ENCODE results near the gene TTC7B.

Gene TTC7B

GRCh38 chr14:90693413-90693812 lies 122.8 kb downstream of the TTC7B start:
- H3K27ac ChIP-seq (ENCODE audit: low read length): no peak overlapping the region
- H3K36me3 ChIP-seq (ENCODE audit: control insufficient read depth, low read depth, low read length): no peaks in the 10 kb centered on the region
- peaks cover 3% of the 10 kb centered on the region for H3K4me1 ChIP-seq (ENCODE audit: control insufficient read depth, low read depth, low read length)
- H3K9ac ChIP-seq (ENCODE audit: low read length): no peak overlapping the region
- H3K4me3 ChIP-seq (ENCODE audit: low read length): no peak overlapping the region
- no peaks in the 10 kb centered on the region for H3K27me3 ChIP-seq (ENCODE audit: control insufficient read depth, insufficient read depth, low read length)
- no peaks in the 10 kb centered on the region for H3K9me3 ChIP-seq (ENCODE audit: control insufficient read depth, low read depth, low read length)

GRCh38 chr14:90692826-90693225 lies 123.4 kb downstream of the TTC7B start:
- Histone ChIP-seq H3K9me3 (ENCODE audit: control insufficient read depth, low read depth, low read length) (no peaks in the 10 kb centered on the region), H3K4me3 (ENCODE audit: low read length) (no peak overlapping the region), H3K27ac (ENCODE audit: low read length) (no peak overlapping the region), H3K27me3 (ENCODE audit: control insufficient read depth, insufficient read depth, low read length) (no peaks in the 10 kb centered on the region), H3K36me3 (ENCODE audit: control insufficient read depth, low read depth, low read length) (no peaks in the 10 kb centered on the region), H3K4me1 (ENCODE audit: control insufficient read depth, low read depth, low read length) (peaks cover 2% of the 10 kb centered on the region), H3K9ac (ENCODE audit: low read length) (no peak overlapping the region)

- Histone ChIP-seq H3K27me3 (ENCODE audit: control insufficient read depth, insufficient read depth, low read length) (no peaks in the 10 kb centered on the region), H3K36me3 (ENCODE audit: control insufficient read depth, low read depth, low read length) (no peaks in the 10 kb centered on the region), H3K27ac (ENCODE audit: low read length) (no peak overlapping the region), H3K4me3 (ENCODE audit: low read length) (no peak overlapping the region), H3K4me1 (ENCODE audit: control insufficient read depth, low read depth, low read length) (no peaks in the 10 kb centered on the region), H3K9ac (ENCODE audit: low read length) (no peak overlapping the region), H3K9me3 (ENCODE audit: control insufficient read depth, low read depth, low read length) (no peaks in the 10 kb centered on the region)
Measured at GRCh38 chr14:90692061-90692460, 124.2 kb downstream of the TTC7B start.

GRCh38 chr14:90691627-90692026 lies 124.6 kb downstream of the TTC7B start:
- no peak overlapping the region for H3K9ac ChIP-seq (ENCODE audit: low read length)
- H3K27ac ChIP-seq (ENCODE audit: low read length): no peak overlapping the region
- H3K9me3 ChIP-seq (ENCODE audit: control insufficient read depth, low read depth, low read length): no peaks in the 10 kb centered on the region
- no peak overlapping the region for H3K4me3 ChIP-seq (ENCODE audit: low read length)
- H3K27me3 ChIP-seq (ENCODE audit: control insufficient read depth, insufficient read depth, low read length): no peaks in the 10 kb centered on the region
- no peaks in the 10 kb centered on the region for H3K4me1 ChIP-seq (ENCODE audit: control insufficient read depth, low read depth, low read length)
- H3K36me3 ChIP-seq (ENCODE audit: control insufficient read depth, low read depth, low read length): no peaks in the 10 kb centered on the region

- peaks cover 7% of the 10 kb centered on the region for H3K4me1 ChIP-seq (ENCODE audit: control insufficient read depth, low read depth, low read length)
- no peak overlapping the region for H3K27ac ChIP-seq (ENCODE audit: low read length)
- H3K27me3 ChIP-seq (ENCODE audit: control insufficient read depth, insufficient read depth, low read length): no peaks in the 10 kb centered on the region
- H3K9me3 ChIP-seq (ENCODE audit: control insufficient read depth, low read depth, low read length): no peaks in the 10 kb centered on the region
- H3K36me3 ChIP-seq (ENCODE audit: control insufficient read depth, low read depth, low read length): no peaks in the 10 kb centered on the region
- H3K9ac ChIP-seq (ENCODE audit: low read length): no peak overlapping the region
- H3K4me3 ChIP-seq (ENCODE audit: low read length): no peak overlapping the region
Measured at GRCh38 chr14:90687680-90688079, 128.6 kb downstream of the TTC7B start.

GRCh38 chr14:90682615-90683014 lies 133.6 kb downstream of the TTC7B start:
- Histone ChIP-seq H3K27me3 (ENCODE audit: control insufficient read depth, insufficient read depth, low read length) (no peaks in the 10 kb centered on the region), H3K27ac (ENCODE audit: low read length) (no peak overlapping the region), H3K4me3 (ENCODE audit: low read length) (no peak overlapping the region), H3K36me3 (ENCODE audit: control insufficient read depth, low read depth, low read length) (no peaks in the 10 kb centered on the region), H3K4me1 (ENCODE audit: control insufficient read depth, low read depth, low read length) (peaks cover 7% of the 10 kb centered on the region), H3K9ac (ENCODE audit: low read length) (no peak overlapping the region), H3K9me3 (ENCODE audit: control insufficient read depth, low read depth, low read length) (no peaks in the 10 kb centered on the region)

GRCh38 chr14:90681929-90682328 lies 134.3 kb downstream of the TTC7B start:
- no peak overlapping the region for H3K4me3 ChIP-seq (ENCODE audit: low read length)
- H3K4me1 ChIP-seq (ENCODE audit: control insufficient read depth, low read depth, low read length): peaks cover 7% of the 10 kb centered on the region
- no peak overlapping the region for H3K9ac ChIP-seq (ENCODE audit: low read length)
- no peaks in the 10 kb centered on the region for H3K9me3 ChIP-seq (ENCODE audit: control insufficient read depth, low read depth, low read length)
- no peaks in the 10 kb centered on the region for H3K36me3 ChIP-seq (ENCODE audit: control insufficient read depth, low read depth, low read length)
- no peak overlapping the region for H3K27ac ChIP-seq (ENCODE audit: low read length)
- no peaks in the 10 kb centered on the region for H3K27me3 ChIP-seq (ENCODE audit: control insufficient read depth, insufficient read depth, low read length)

GRCh38 chr14:90678846-90679362 lies 137.3 kb downstream of the TTC7B start:
- no peaks in the 10 kb centered on the region for H3K4me1 ChIP-seq (ENCODE audit: control insufficient read depth, low read depth, low read length)

GRCh38 chr14:90678420-90678819 lies 137.8 kb downstream of the TTC7B start:
- Histone ChIP-seq H3K9me3 (ENCODE audit: control insufficient read depth, low read depth, low read length) (no peaks in the 10 kb centered on the region), H3K36me3 (ENCODE audit: control insufficient read depth, low read depth, low read length) (no peaks in the 10 kb centered on the region), H3K27me3 (ENCODE audit: control insufficient read depth, insufficient read depth, low read length) (no peaks in the 10 kb centered on the region), H3K4me1 (ENCODE audit: control insufficient read depth, low read depth, low read length) (no peaks in the 10 kb centered on the region), H3K9ac (ENCODE audit: low read length) (no peak overlapping the region), H3K4me3 (ENCODE audit: low read length) (no peak overlapping the region), H3K27ac (ENCODE audit: low read length) (no peak overlapping the region)

More at GRCh38 chr14:90678846-90679362, 137.3 kb downstream of the TTC7B start:
- H3K27ac ChIP-seq (ENCODE audit: low read length): no peak overlapping the region
- no peaks in the 10 kb centered on the region for H3K27me3 ChIP-seq (ENCODE audit: control insufficient read depth, insufficient read depth, low read length)
- no peaks in the 10 kb centered on the region for H3K9me3 ChIP-seq (ENCODE audit: control insufficient read depth, low read depth, low read length)
- no peaks in the 10 kb centered on the region for H3K36me3 ChIP-seq (ENCODE audit: control insufficient read depth, low read depth, low read length)
- H3K9ac ChIP-seq (ENCODE audit: low read length): no peak overlapping the region
- no peak overlapping the region for H3K4me3 ChIP-seq (ENCODE audit: low read length)

GRCh38 chr14:90677484-90678050 lies 138.7 kb downstream of the TTC7B start:
- H3K27me3 ChIP-seq (ENCODE audit: control insufficient read depth, insufficient read depth, low read length): no peaks in the 10 kb centered on the region
- H3K4me3 ChIP-seq (ENCODE audit: low read length): no peak overlapping the region
- H3K9me3 ChIP-seq (ENCODE audit: control insufficient read depth, low read depth, low read length): no peaks in the 10 kb centered on the region
- H3K27ac ChIP-seq (ENCODE audit: low read length): no peak overlapping the region
- H3K9ac ChIP-seq (ENCODE audit: low read length): no peak overlapping the region
- no peaks in the 10 kb centered on the region for H3K4me1 ChIP-seq (ENCODE audit: control insufficient read depth, low read depth, low read length)
- H3K36me3 ChIP-seq (ENCODE audit: control insufficient read depth, low read depth, low read length): no peaks in the 10 kb centered on the region

GRCh38 chr14:90676912-90677311 lies 139.3 kb downstream of the TTC7B start:
- Histone ChIP-seq H3K4me1 (ENCODE audit: control insufficient read depth, low read depth, low read length) (no peaks in the 10 kb centered on the region), H3K36me3 (ENCODE audit: control insufficient read depth, low read depth, low read length) (no peaks in the 10 kb centered on the region), H3K27ac (ENCODE audit: low read length) (no peak overlapping the region), H3K9me3 (ENCODE audit: control insufficient read depth, low read depth, low read length) (no peaks in the 10 kb centered on the region), H3K27me3 (ENCODE audit: control insufficient read depth, insufficient read depth, low read length) (no peaks in the 10 kb centered on the region), H3K9ac (ENCODE audit: low read length) (no peak overlapping the region), H3K4me3 (ENCODE audit: low read length) (no peak overlapping the region)

- H3K9ac ChIP-seq (ENCODE audit: low read length): no peak overlapping the region
- no peak overlapping the region for H3K27ac ChIP-seq (ENCODE audit: low read length)
- no peaks in the 10 kb centered on the region for H3K9me3 ChIP-seq (ENCODE audit: control insufficient read depth, low read depth, low read length)
- H3K4me1 ChIP-seq (ENCODE audit: control insufficient read depth, low read depth, low read length): no peaks in the 10 kb centered on the region
- no peaks in the 10 kb centered on the region for H3K36me3 ChIP-seq (ENCODE audit: control insufficient read depth, low read depth, low read length)
- no peak overlapping the region for H3K4me3 ChIP-seq (ENCODE audit: low read length)
- no peaks in the 10 kb centered on the region for H3K27me3 ChIP-seq (ENCODE audit: control insufficient read depth, insufficient read depth, low read length)
Measured at GRCh38 chr14:90676356-90676755, 139.9 kb downstream of the TTC7B start.
